ENCODE data around the gene GNA14. TPM values are rescaled to one million over a fixed set of nuclear protein-coding genes. Genes with fewer than 3 reads are reported as not detected.
"Not testable (repeated sequence)": the region's sequence is repeated elsewhere in the genome, so short reads cannot be mapped to it uniquely, and the experiment has no call there.

The GNA14 gene
- total RNA-seq, 1 experiment from 2014 or later: 1.2 TPM

GRCh38 chr9:77640741-77641580, 7.2 kb downstream of the GNA14 start:
- H3K4me3 ChIP-seq (ENCODE audit: low read length): no peak overlapping the region
- no peak overlapping the region for H3K4me2 ChIP-seq (ENCODE audit: low read length)
- no peaks in the 10 kb centered on the region for H3K9me2 ChIP-seq (replicated peaks; ENCODE audit: low read length)
- intact Hi-C loops (cut with micrococcal nuclease): no loop called here
- H3K27ac ChIP-seq (ENCODE audit: low read length): no peak overlapping the region
- H4K20me1 ChIP-seq (ENCODE audit: low read length): no peaks in the 10 kb centered on the region
- no peak for DNase-seq
- H3K4me1 ChIP-seq (ENCODE audit: insufficient read depth, low read length): no peaks in the 10 kb centered on the region
- ChIA-PET POLR2A (ENCODE audit: unreplicated experiment) (no interaction called here), CTCF (no interaction called here)
- no peaks in the 10 kb centered on the region for H3K79me2 ChIP-seq (ENCODE audit: low read length)
- no peaks in the 10 kb centered on the region for H3F3A ChIP-seq (ENCODE audit: low read length, unreplicated experiment)
- H3K9ac ChIP-seq (ENCODE audit: low read length): no peak overlapping the region
- no peaks in the 10 kb centered on the region for H3K36me3 ChIP-seq (ENCODE audit: low read depth, low read length)
- TF ChIP-seq EZH2 (IDR thresholded peaks at IDR 0.05; ENCODE audit: low read length, unreplicated experiment) (no peak), CTCF (conservative IDR thresholded peaks at IDR 0.05; ENCODE audit: low read depth, low read length) (no peak), EZH2phosphoT487 (IDR thresholded peaks at IDR 0.05; ENCODE audit: borderline replicate concordance, low read length) (no peak)
- H3K27me3 ChIP-seq (ENCODE audit: low read length): no peaks in the 10 kb centered on the region
- H3K9me3 ChIP-seq (ENCODE audit: low read length): no peaks in the 10 kb centered on the region
- H2AFZ ChIP-seq (ENCODE audit: low read length): no peak overlapping the region
- BruUV-seq (replicated peaks): no TSS peak
- ATAC-seq: no peak

GRCh38 chr9:77632652-77633051, 15.5 kb downstream of the GNA14 start:
- no peaks in the 10 kb centered on the region for H3K9me2 ChIP-seq (replicated peaks; ENCODE audit: low read length)

GRCh38 chr9:77628864-77629263, 19.3 kb downstream of the GNA14 start:
- H3K36me3 ChIP-seq (ENCODE audit: low read depth, low read length); BruUV-seq (replicated peaks); H3K9me2 ChIP-seq (replicated peaks; ENCODE audit: low read length); H3K9ac ChIP-seq (ENCODE audit: low read length); H3K4me1 ChIP-seq (ENCODE audit: insufficient read depth, low read length); DNase-seq; H3K4me2 ChIP-seq (ENCODE audit: low read length); CTCF ChIA-PET; POLR2A ChIA-PET (ENCODE audit: unreplicated experiment); ATAC-seq; H4K20me1 ChIP-seq (ENCODE audit: low read length); H3K27me3 ChIP-seq (ENCODE audit: low read length); H3K79me2 ChIP-seq (ENCODE audit: low read length); H3F3A ChIP-seq (ENCODE audit: low read length, unreplicated experiment); H2AFZ ChIP-seq (ENCODE audit: low read length); H3K4me3 ChIP-seq (ENCODE audit: low read length); H3K9me3 ChIP-seq (ENCODE audit: low read length); intact Hi-C loops (cut with micrococcal nuclease); H3K27ac ChIP-seq (ENCODE audit: low read length): not testable (repeated sequence)

More at GRCh38 chr9:77632652-77633051, 15.5 kb downstream of the GNA14 start:
- H3K27me3 ChIP-seq (ENCODE audit: low read length): no peaks in the 10 kb centered on the region
- H3K36me3 ChIP-seq (ENCODE audit: low read depth, low read length): no peaks in the 10 kb centered on the region
- no peaks in the 10 kb centered on the region for H3F3A ChIP-seq (ENCODE audit: low read length, unreplicated experiment)
- H3K79me2 ChIP-seq (ENCODE audit: low read length): no peaks in the 10 kb centered on the region
- CTCF ChIA-PET: no interaction called here
- no peak overlapping the region for H3K27ac ChIP-seq (ENCODE audit: low read length)
- no peak for DNase-seq
- intact Hi-C loops (cut with micrococcal nuclease): no loop called here
- H3K9me3 ChIP-seq (ENCODE audit: low read length): no peaks in the 10 kb centered on the region
- H4K20me1 ChIP-seq (ENCODE audit: low read length): no peaks in the 10 kb centered on the region
- no TSS peak for BruUV-seq (replicated peaks)
- H2AFZ ChIP-seq (ENCODE audit: low read length): no peak overlapping the region
- no peaks in the 10 kb centered on the region for H3K4me1 ChIP-seq (ENCODE audit: insufficient read depth, low read length)
- no peak overlapping the region for H3K4me3 ChIP-seq (ENCODE audit: low read length)
- POLR2A ChIA-PET (ENCODE audit: unreplicated experiment): no interaction called here
- H3K4me2 ChIP-seq (ENCODE audit: low read length): no peak overlapping the region
- no peak for ATAC-seq
- H3K9ac ChIP-seq (ENCODE audit: low read length): no peak overlapping the region
- TF ChIP-seq EZH2 (IDR thresholded peaks at IDR 0.05; ENCODE audit: low read length, unreplicated experiment): no peak
- TF ChIP-seq CTCF (conservative IDR thresholded peaks at IDR 0.05; ENCODE audit: low read depth, low read length): no peak

Data from PC-3 (cell line).